ENCODE results near the gene ITLN1.

ITLN1 gene

DNA sequence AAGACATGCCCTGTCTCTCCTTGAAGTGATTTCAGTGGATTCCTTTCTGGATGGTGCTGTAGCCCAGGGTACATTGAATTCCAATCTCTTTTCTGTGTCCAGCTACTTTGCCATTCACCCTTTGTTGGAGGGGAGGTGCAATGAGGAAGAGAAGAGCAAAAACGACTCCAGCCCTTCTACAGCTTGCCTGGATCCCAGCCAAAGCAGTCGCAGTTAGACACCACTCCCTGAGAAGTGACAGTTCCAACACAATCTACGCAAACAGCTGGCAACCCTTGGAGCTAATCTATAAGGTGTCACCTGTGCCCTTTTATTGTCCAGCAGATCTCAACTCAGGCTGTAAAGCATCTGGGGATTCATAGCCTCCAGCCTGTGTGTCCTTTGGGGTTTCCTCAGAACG lies 26.9 kb downstream of the ITLN1 start:
- DNase-seq (ENCODE audit: low read depth): no peak

GRCh38 chr1:160855181-160855981 lies 29.6 kb downstream of the ITLN1 start:
- DNase-seq (ENCODE audit: low read depth): no peak

DNA sequence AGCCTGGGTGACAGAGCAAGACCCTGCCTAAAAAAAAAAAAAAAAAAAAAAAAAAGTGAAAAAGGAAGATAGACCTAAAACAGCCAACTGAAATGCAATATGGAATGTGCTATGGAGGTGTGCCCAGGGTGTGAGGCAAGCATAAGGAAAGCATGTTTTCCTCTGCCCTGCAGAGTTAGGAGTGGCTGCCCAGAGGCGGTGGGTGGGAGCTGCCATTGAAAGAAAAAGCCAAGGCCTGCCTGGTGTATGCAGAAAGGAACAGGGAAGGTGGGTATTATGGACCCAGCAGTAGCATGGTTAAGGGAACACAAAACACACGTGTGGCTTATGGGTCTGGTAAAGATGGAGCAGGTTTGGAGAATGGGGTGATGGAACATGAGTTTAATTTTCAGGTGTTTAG lies 31.2 kb downstream of the ITLN1 start:
- DNase-seq (ENCODE audit: low read depth): no peak

GRCh38 chr1:160853014-160853413 lies 32.0 kb downstream of the ITLN1 start:
- DNase-seq (ENCODE audit: low read depth): no peak

GRCh38 chr1:160850993-160851392 lies 34.0 kb downstream of the ITLN1 start:
- no peak for DNase-seq (ENCODE audit: low read depth)

DNA sequence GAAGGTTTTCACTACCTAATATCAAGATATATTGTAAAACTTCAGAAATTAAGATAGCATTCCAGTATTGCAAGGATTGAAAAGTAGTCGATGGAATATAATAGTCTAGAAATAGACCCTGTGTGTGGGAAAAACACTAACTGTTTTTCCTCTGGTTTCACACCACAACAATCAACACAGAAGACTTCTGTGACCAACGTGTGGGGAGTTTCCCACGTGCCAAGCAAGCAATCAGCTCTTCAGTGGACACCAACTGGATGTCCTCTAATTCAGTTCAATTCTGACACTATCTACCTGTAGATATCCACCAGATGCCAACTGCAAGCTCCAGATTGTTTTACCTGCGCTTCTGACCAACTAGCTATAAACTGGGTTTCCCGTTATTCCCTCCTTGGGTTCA lies 34.4 kb downstream of the ITLN1 start:
- no peak for DNase-seq (ENCODE audit: low read depth)

GRCh38 chr1:160846281-160846680 lies 38.7 kb downstream of the ITLN1 start:
- DNase-seq (ENCODE audit: low read depth): no peak

- no peak for DNase-seq (ENCODE audit: low read depth)
These were observed 40.3 kb downstream of the ITLN1 start for GRCh38 chr1:160844447-160845232.

DNA sequence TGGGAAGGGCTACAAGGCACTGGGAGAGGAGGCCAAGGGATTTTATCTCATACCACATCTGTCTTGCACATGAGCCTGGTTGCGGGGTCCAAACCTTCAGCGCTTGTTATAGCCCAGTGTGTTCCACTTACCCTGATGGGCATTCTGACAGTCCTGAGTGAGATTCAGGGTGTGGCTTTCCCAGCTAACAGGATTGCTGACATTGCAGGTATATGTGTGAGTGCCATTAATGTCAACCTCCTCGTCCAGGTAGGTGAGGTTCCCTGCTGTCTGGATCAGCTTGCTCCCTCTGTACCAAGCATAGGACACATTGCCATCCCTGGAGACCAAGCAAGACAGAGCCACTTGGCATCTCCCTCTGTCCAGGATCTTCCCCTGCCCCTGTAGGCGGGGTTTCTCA lies 43.9 kb downstream of the ITLN1 start:
- DNase-seq (ENCODE audit: low read depth): no peak

DNA sequence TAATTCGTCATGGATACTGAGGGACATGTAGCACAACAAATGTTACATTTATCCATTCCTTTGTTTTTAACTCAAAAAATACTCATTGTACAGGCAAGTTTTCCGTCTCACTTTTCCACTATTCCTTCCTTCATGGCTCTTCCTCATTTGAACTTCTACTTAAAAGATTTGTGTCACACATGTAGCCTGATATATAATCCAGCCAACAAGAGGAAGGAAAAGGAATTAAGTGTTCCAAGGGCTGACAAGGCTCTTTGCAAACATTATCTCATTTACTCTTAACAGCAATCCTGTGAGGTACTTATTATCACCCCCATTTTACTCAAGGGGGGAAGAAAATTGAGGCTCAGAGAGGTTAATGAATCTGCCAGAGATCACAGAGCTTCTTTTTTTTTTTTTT lies 45.2 kb downstream of the ITLN1 start:
- DNase-seq (ENCODE audit: low read depth): no peak

DNA sequence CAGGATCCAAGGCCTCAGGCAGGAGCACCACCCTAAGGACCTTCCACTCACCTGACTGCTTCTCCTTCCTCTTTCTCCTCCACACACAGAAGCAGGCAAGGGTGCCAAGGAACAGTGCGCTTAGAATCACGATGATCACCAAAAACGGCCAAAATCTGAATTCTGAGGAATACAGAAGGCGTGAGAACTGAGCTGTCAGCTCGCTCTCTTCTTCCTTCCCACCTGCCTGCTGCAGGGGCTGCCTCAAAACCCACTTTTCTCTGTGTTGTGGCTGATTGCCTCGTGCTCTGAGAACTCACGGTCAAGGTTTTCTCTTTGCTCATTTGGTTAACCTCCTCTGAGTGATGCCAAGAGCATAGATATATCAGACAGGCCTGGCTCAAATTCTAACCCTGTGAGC lies 46.1 kb downstream of the ITLN1 start:
- DNase-seq (ENCODE audit: low read depth): no peak

DNA sequence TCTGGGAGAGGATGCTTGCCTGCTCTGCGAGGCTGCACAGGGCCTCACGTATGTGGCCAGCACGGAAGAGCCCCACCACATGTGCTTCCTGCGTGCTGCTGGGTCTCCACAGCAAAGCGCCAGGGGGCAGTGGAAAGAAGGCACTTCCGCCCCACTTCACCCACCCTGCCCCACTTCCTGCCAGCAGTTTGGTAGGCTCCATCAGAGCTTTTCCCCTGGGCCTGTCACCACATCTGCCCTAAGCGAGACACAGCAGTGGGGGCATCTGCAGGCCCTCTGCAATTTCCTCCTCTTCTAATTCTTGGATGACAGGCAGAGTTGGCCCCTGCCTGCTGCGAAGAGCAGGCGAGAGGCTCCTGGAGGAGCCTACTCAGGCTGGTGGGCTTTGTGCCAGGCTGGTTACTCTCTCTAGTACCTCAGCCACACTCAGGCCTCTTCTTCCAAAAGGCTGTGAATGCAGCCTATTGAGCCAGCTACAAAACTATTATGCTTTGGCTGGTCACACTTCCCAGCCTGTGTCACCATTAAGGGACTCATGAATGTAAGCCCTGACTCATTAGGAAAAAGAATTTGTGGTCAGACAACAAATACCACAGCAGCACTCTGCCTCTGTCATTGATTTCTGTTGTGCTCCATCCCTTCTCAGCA lies 47.3 kb downstream of the ITLN1 start:
- peak; percentile 87 for DNase-seq (ENCODE audit: low read depth)

GRCh38 chr1:160836981-160837557 lies 47.9 kb downstream of the ITLN1 start:
- no peak for DNase-seq (ENCODE audit: low read depth)

- DNase-seq (ENCODE audit: low read depth): no peak
These were observed 48.4 kb downstream of the ITLN1 start for GRCh38 chr1:160836561-160836960.

GRCh38 chr1:160835751-160836150 lies 49.2 kb downstream of the ITLN1 start:
- no peak for DNase-seq (ENCODE audit: low read depth)

DNA sequence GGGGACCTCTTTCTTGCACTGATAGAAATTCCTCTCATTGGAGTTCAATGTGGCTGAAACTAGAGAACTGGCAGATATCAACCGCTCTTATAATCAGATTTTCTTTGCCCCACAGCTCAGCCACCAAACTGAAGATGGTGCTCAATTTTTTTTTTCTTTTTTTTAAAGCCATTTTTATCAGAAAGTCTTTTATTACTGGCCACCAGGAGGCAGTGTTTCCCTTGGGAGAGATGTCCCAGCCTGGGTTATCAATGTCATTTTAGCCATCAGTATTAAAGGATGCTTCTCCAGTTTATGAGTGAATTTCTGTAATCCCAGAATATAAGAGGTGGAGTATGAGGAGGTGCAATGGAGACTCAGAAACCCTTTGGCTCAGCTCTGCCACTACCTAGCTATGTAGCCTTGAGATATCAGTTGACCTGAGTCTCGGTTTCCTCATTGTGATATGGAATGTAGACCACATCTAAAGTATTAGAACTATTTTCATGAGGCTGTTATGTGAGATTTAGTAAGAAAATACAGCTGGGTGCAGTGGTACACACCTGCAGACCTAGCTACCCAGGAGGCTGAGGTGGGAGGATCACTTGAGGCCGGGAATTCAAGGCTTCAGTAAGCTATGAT lies 49.9 kb downstream of the ITLN1 start:
- DNase-seq (ENCODE audit: low read depth): no peak

DNA sequence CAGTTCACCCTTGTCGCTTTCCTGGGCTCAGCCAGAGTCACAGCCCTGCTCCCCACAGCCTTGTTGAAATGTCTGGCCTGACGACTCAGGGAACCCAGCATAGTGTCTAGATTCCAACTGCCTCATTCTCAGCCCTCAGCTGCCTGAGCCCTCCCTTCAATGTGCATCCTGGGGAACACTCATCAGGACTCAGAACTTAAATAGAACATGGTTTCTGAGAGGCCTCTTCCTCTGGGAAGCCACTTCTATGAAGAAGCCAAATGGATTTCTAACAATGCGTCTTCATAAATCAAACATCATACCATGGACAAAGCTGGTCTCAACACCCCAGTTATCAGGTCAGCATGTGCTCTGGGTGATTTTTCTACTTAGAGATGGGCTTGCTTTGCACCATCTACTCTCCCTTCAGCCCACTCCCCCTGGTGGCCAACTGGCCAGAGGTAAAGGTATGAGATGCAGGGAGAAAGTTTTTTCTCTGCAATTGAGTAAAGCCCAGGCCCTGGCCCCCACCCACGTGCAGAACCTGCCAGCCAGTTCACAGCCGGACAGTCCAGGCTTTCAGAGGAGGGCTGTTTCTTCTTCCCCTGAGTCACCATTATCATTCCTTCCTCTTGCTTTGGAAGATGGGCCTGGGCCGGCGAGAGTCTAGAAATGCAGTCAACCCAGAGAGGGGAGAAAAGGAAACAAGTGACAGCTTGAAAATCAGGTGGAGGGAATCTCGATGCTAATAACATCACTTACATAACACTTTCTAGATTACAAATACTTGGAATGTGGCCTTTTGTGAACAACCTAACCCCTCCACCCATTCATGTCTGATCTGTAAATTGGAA lies 54.4 kb downstream of the ITLN1 start:
- peak; percentile 35 for DNase-seq (ENCODE audit: low read depth)

- no peak for DNase-seq (ENCODE audit: low read depth)
These were observed 55.2 kb downstream of the ITLN1 start for GRCh38 chr1:160829766-160830165.

DNA sequence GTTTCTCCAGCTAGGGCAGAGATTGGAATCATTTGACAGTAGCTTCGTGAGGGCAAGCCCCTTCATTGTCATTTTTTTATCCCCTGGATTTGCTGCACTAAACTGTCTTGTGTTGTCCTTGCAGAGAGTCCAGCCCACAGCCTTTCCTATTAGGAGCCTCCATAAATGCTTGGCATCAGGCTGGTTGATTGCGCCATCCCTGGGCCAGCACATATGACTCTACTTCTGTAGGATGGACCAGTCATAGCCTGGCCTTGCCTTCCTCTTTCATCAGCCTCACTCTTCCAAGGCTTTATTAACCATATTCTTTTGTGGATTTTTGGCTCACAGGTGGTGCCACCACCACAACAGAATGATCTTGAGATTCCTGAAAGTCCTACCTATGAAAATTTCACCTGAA lies 57.6 kb downstream of the ITLN1 start:
- DNase-seq (ENCODE audit: low read depth): no peak

DNA sequence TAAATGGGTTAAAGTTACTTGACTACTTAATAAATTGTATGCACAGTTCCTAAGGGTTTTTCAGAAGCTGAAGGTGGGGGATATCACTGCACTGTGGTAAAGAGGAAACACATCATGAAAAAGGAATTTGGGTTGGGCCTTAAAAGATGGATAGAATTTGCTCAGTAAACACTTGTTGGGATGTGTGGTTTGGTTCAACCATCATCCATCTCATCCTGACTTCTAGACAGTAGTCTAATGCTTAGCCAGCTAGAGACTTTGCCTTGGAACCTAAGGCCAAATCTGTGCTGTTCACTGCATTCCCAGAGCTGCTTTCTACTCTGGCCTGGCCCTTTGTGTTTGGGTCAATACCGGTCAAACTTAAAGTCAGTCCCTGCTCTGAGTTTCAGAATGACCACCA lies 58.4 kb downstream of the ITLN1 start:
- no peak for DNase-seq (ENCODE audit: low read depth)
